A673 (cell line): ENCODE results near the gene PDGFD. TPM values are rescaled to one million over a fixed set of nuclear protein-coding genes. Genes with fewer than 3 reads are reported as not detected.

Source experiments
- BruUV-seq: library from RNA; stranded (reverse); fragments of 400-500 nt; replicated peaks from 2 replicates; lab custom pipeline; 2021; lab: Mats Ljungman, UMichigan
- CTCF ChIA-PET: fragments of 300-600 bp; sonication (Branson Sonifier 250); formaldehyde crosslinking; loops from one replicate; lab custom pipeline; 2022; ENCODE audit warnings: antibody characterized with exemption; lab: Charles Lee
- POLR2A ChIA-PET: fragments of 300-600 bp; sonication (Branson Sonifier 250); formaldehyde crosslinking; loops from one replicate; lab custom pipeline; 2022; ENCODE audit warnings: antibody characterized with exemption; ENCODE audit not compliant: low non-redundant PET; lab: Charles Lee
- DNase-seq: peaks from one replicate; pipeline ENCODE4 v3.0.0-alpha.2; 2015; ENCODE audit warnings: low spot score
- H3K27ac ChIP-seq: fragments of 200-600 bp; sonication (generic); 2 replicates; pipeline ENCODE4 v1.5.1; 2016; ENCODE audit warnings: mixed run types, low read depth, mild to moderate bottlenecking, mixed read lengths, antibody characterized with exemption, low read length; ENCODE audit not compliant: poor library complexity, severe bottlenecking
- H3K27me3 ChIP-seq: fragments of 200-600 bp; sonication (generic); replicated peaks from 2 replicates; pipeline ENCODE4 v1.6.1; 2017; ENCODE audit warnings: mixed run types, low read depth, mild to moderate bottlenecking, mixed read lengths, antibody characterized with exemption, low read length; ENCODE audit not compliant: insufficient read depth, poor library complexity
- H3K36me3 ChIP-seq: fragments of 200-600 bp; sonication (generic); 2 replicates; pipeline ENCODE4 v1.6.1; 2016; ENCODE audit warnings: mixed run types, mild to moderate bottlenecking, mixed read lengths, antibody characterized with exemption, low read length; ENCODE audit not compliant: insufficient read depth, poor library complexity, severe bottlenecking
- H3K4me1 ChIP-seq: fragments of 200-600 bp; sonication (generic); 2 replicates; pipeline ENCODE4 v1.6.1; 2017; ENCODE audit warnings: mixed run types, mild to moderate bottlenecking, mixed read lengths, antibody characterized with exemption, low read length; ENCODE audit not compliant: insufficient read depth, poor library complexity, severe bottlenecking
- H3K4me3 ChIP-seq: fragments of 200-600 bp; sonication (generic); 2 replicates; pipeline ENCODE4 v1.5.1; 2016; ENCODE audit warnings: low read depth, mixed run types, mild to moderate bottlenecking, mixed read lengths, low read length; ENCODE audit not compliant: poor library complexity, severe bottlenecking
- H3K9me3 ChIP-seq: fragments of 200-600 bp; sonication (generic); 2 replicates; pipeline ENCODE4 v1.6.1; 2016; ENCODE audit warnings: mixed run types, low read depth, mild to moderate bottlenecking, mixed read lengths, antibody characterized with exemption, low read length; ENCODE audit not compliant: poor library complexity, severe bottlenecking
- EZH2 ChIP-seq: fragments of 200-600 bp; sonication (generic); IDR thresholded peaks from 2 replicates; pipeline ENCODE4 v1.6.1; 2017; ENCODE audit warnings: borderline replicate concordance, low read depth, mild to moderate bottlenecking, mixed read lengths, antibody characterized with exemption, low read length; ENCODE audit not compliant: poor library complexity, severe bottlenecking
- intact Hi-C: fragments of 100-400 bp; cut with micrococcal nuclease; formaldehyde crosslinking; loops from one replicate; pipeline ENCODE4 v1.10.0; 2022; ENCODE audit not compliant: unreplicated experiment
- total RNA-seq: library from RNA; stranded (reverse); gene quantifications from 2 replicates; pipeline ENCODE4 v1.2.3, GENCODE V29; 2021
- TF ChIP-seq, protein P1 (sequence below): fragments of 300-800, 200-600 bp; sonication (generic); conservative IDR thresholded peaks from 2 replicates; pipeline ENCODE4 v1.5.1; 2017; ENCODE audit warnings: low read depth, mild to moderate bottlenecking, antibody characterized with exemption, low read length, moderate library complexity, mixed read lengths

The PDGFD gene
- total RNA-seq, 1 experiment from 2014 or later: 6.1 TPM

DNA sequence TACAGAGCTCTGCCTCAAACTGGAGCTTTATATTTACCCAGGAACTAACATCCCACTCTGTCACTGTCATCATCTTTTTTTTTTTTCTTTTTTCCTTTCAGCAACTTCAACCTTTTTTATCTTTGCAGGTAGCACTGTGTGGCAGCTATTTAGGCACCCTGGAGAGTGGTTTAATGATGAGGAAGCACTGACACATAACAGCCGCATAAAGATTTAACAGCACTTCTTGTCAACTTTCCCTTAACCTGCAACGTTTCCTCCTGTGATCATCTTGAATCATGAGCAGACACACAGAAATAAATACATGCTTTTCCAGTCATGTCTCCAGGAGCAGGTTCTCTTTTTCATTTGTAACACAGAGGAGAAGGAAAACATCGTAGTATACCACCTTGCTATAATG, 34.8 kb downstream of the PDGFD start:
- Histone ChIP-seq H3K9me3 (no peaks in the 10 kb centered on the region), H3K4me3 (no peak overlapping the region), H3K36me3 (no peaks in the 10 kb centered on the region), H3K27ac (no peak overlapping the region), H3K4me1 (peaks cover 10% of the 10 kb centered on the region), H3K27me3 (no peaks in the 10 kb centered on the region)
- BruUV-seq: no TSS peak
- intact Hi-C loops: no loop called here
- TF ChIP-seq, protein P1, sequence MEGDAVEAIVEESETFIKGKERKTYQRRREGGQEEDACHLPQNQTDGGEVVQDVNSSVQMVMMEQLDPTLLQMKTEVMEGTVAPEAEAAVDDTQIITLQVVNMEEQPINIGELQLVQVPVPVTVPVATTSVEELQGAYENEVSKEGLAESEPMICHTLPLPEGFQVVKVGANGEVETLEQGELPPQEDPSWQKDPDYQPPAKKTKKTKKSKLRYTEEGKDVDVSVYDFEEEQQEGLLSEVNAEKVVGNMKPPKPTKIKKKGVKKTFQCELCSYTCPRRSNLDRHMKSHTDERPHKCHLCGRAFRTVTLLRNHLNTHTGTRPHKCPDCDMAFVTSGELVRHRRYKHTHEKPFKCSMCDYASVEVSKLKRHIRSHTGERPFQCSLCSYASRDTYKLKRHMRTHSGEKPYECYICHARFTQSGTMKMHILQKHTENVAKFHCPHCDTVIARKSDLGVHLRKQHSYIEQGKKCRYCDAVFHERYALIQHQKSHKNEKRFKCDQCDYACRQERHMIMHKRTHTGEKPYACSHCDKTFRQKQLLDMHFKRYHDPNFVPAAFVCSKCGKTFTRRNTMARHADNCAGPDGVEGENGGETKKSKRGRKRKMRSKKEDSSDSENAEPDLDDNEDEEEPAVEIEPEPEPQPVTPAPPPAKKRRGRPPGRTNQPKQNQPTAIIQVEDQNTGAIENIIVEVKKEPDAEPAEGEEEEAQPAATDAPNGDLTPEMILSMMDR: no peak
- TF ChIP-seq EZH2: no peak
- ChIA-PET CTCF (no interaction called here), POLR2A (no interaction called here)
- DNase-seq: no peak

- intact Hi-C loops: no loop called here
- ChIA-PET CTCF (no interaction called here), POLR2A (no interaction called here)
- Histone ChIP-seq H3K4me1 (peaks cover 12% of the 10 kb centered on the region), H3K4me3 (no peak overlapping the region), H3K36me3 (no peaks in the 10 kb centered on the region), H3K27me3 (no peaks in the 10 kb centered on the region), H3K27ac (no peak overlapping the region), H3K9me3 (no peaks in the 10 kb centered on the region)
- DNase-seq: peak; percentile 40
- TF ChIP-seq EZH2: no peak
- TF ChIP-seq, protein P1: no peak
- no TSS peak for BruUV-seq
Observed at GRCh38 chr11:104127828-104128227, 36.1 kb downstream of the PDGFD start.

- intact Hi-C loops: no loop called here
- CTCF ChIA-PET: no interaction called here
- Histone ChIP-seq H3K27ac (no peak overlapping the region), H3K4me3 (no peak overlapping the region), H3K9me3 (no peaks in the 10 kb centered on the region), H3K36me3 (no peaks in the 10 kb centered on the region), H3K4me1 (peaks cover 18% of the 10 kb centered on the region), H3K27me3 (no peaks in the 10 kb centered on the region)
- POLR2A ChIA-PET: no interaction called here
- BruUV-seq: no TSS peak
- TF ChIP-seq EZH2: no peak
- TF ChIP-seq, protein P1: no peak
- DNase-seq: no peak
Observed at GRCh38 chr11:104126464-104126863, 37.5 kb downstream of the PDGFD start.
